Psoas muscle (tissue), 8 donors: Measurements from ENCODE around the gene PCNA. TPM values are rescaled to one million over a fixed set of nuclear protein-coding genes. Genes with fewer than 3 reads are reported as not detected.

ENCODE experiments used
- ATAC-seq, 4 donors: fragments of 200-7000 bp; cut with Tn5 transposase; one replicate each; pipeline ENCODE4 v1.9.1; 2020; ENCODE audit warnings: moderate library complexity in 3 of 4, mild to moderate bottlenecking in 2 of 4
- DNase-seq, 2 donors: peaks; one replicate each; pipeline ENCODE4 v3.0.0-alpha.2; 2020
- H3K27ac ChIP-seq: fragments of 200-600 bp; one replicate; pipeline ENCODE4 v1.8.0; 2022
- H3K27me3 ChIP-seq, 3 donors: fragments of 200-600 bp in 1 of 3; one replicate each; pipeline versions ENCODE4 v1.6.1 to v1.8.0; 2013 to 2022; ENCODE audit warnings: low read length in 2 of 3, mild to moderate bottlenecking in 2 of 3, moderate library complexity in 1 of 3; ENCODE audit not compliant: insufficient read depth in 3 of 3
- H3K36me3 ChIP-seq, 2 donors: fragments of 200-600 bp in 1 of 2; one replicate each; pipeline versions ENCODE4 v1.6.1 to v1.8.0; 2013 to 2022; ENCODE audit warnings: low read depth in 1 of 2, mild to moderate bottlenecking in 1 of 2, moderate library complexity in 1 of 2; ENCODE audit not compliant: insufficient read depth in 1 of 2
- H3K4me1 ChIP-seq: fragments of 200-600 bp; one replicate; pipeline ENCODE4 v1.8.0; 2022
- H3K4me3 ChIP-seq: fragments of 200-600 bp; one replicate; pipeline ENCODE4 v1.8.0; 2022; ENCODE audit warnings: mild to moderate bottlenecking
- H3K9me3 ChIP-seq: fragments of 200-600 bp; one replicate; pipeline ENCODE4 v1.8.0; 2022
- WGBS, 3 donors: extraction: QIAGEN DNeasy Blood & Tissue Kit; methylation state at CpG; one replicate each; pipeline versions ENCODE4 v1.1.6 to v1.1.7; 2013; 5-methylcytosine and 5-hydroxymethylcytosine counted together
- intact Hi-C, 2 donors: fragments of 100-400 bp; cut with DNase I; formaldehyde crosslinking; loops; one replicate each; pipeline versions ENCODE4 v1.11.0 to v1.14.2; 2022
- polyA plus RNA-seq, 3 donors: library from polyadenylated mRNA; stranded (reverse); fragments of 200-250 nt; gene quantifications; one replicate each; pipeline ENCODE4 v1.2.3, GENCODE V29; 2013
- total RNA-seq, 4 donors: library from RNA; stranded (reverse); fragmentation: NEBNext Ultra II Directional in 2 of 4; extraction: Animal tissue kit (Norgen Biotek cat#: 25700) in 2 of 4; gene quantifications; one replicate each; pipeline versions ENCODE4 v1.2.1 to v1.2.4, GENCODE V29; 2021 to 2023
- TF ChIP-seq, protein P1 (sequence below): fragments of 200-600 bp; IDR thresholded peaks from one replicate; pipeline ENCODE4 v1.8.0; 2022; ENCODE audit warnings: antibody characterized with exemption
- donor health status: healthy with polysubstance abuse.
- donor health status: DM: no; HTN: no; CAD: no; lungs with moderate emphysema.
- donor health status: Bipolar disorder and iron deficiency.
- donor health status: healthy.
- donor health status: DM: yes; HTN: yes; CAD: no.
- donor health status: DM: no; HTN: no; CAD: no.
- donor health status: DM: no; HTN: no; CAD: no.
- donor health status: DM: yes; HTN: yes; CAD: no.

Gene PCNA
- total and polyA plus RNA-seq, 7 donors, result 13.2 to 53.0 (median 19.1) TPM

DNA sequence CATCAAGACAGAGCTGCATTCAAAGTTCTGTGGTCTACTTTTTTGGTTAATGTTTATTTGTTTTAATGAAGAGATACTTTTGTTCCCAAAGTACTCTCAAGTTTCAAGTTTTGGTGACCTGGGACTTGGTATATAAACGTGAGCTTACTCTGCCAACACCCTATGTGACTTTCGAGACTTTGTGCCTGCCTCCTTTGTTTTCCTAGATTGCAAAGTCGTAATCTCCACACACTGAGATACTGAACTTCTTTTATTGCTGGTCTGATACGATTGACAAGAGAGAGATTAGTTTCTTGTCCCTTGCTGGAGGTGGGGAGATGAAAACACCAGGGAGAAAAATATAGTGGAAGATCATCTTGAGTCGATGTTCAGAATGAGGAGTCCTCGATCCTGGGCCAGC, 27.9 kb downstream of the PCNA start:
- no peaks in the 10 kb centered on the region for H3K4me1 ChIP-seq
- intact Hi-C loops, result loop anchor here in 1 of 2 donors (10.0 kb wide), 1 partner anchor 487 kb away; no protein-coding TSS in a partner anchor
- 85 to 94% (median 92%) methylated on average over 6 of the region's 6 CpGs for WGBS, 3 donors
- TF ChIP-seq, protein P1, sequence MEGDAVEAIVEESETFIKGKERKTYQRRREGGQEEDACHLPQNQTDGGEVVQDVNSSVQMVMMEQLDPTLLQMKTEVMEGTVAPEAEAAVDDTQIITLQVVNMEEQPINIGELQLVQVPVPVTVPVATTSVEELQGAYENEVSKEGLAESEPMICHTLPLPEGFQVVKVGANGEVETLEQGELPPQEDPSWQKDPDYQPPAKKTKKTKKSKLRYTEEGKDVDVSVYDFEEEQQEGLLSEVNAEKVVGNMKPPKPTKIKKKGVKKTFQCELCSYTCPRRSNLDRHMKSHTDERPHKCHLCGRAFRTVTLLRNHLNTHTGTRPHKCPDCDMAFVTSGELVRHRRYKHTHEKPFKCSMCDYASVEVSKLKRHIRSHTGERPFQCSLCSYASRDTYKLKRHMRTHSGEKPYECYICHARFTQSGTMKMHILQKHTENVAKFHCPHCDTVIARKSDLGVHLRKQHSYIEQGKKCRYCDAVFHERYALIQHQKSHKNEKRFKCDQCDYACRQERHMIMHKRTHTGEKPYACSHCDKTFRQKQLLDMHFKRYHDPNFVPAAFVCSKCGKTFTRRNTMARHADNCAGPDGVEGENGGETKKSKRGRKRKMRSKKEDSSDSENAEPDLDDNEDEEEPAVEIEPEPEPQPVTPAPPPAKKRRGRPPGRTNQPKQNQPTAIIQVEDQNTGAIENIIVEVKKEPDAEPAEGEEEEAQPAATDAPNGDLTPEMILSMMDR, result no peak
- no peak for ATAC-seq
- no peak overlapping the region for H3K27ac ChIP-seq
- no peak for DNase-seq
- H3K36me3 ChIP-seq, result peaks cover 3 to 21% of the 10 kb centered on the region in 2 donors
- H3K4me3 ChIP-seq, result no peak overlapping the region
- no peaks in the 10 kb centered on the region for H3K27me3 ChIP-seq
- H3K9me3 ChIP-seq, result no peaks in the 10 kb centered on the region

- intact Hi-C loops, result loop anchor here in 1 of 2 donors (10.0 kb wide), 1 partner anchor 485 kb away; no protein-coding TSS in a partner anchor
- H3K9me3 ChIP-seq, result no peaks in the 10 kb centered on the region
- H3K36me3 ChIP-seq, result peaks cover 0 to 9% of the 10 kb centered on the region in 2 donors
- H3K27ac ChIP-seq, result no peak overlapping the region
- no peak for DNase-seq
- no peaks in the 10 kb centered on the region for H3K4me1 ChIP-seq
- WGBS, 3 donors, result 54 to 68% (median 66%) methylated on average over 4 of the region's 4 CpGs
- no peaks in the 10 kb centered on the region for H3K27me3 ChIP-seq
- no peak overlapping the region for H3K4me3 ChIP-seq
- peak in 2 of 4 donors; percentile 27 to 32 for ATAC-seq
- TF ChIP-seq, protein P1, result no peak
Observed at GRCh38 chr20:5090191-5090590, 29.6 kb downstream of the PCNA start.

- Histone ChIP-seq H3K36me3 (peaks cover 0 to 9% of the 10 kb centered on the region in 2 donors), H3K27me3 (no peaks in the 10 kb centered on the region), H3K4me1 (no peaks in the 10 kb centered on the region), H3K4me3 (no peak overlapping the region), H3K27ac (no peak overlapping the region), H3K9me3 (no peaks in the 10 kb centered on the region)
- intact Hi-C loops, result no loop called here
- TF ChIP-seq, protein P1, result no peak
- ATAC-seq, result no peak
- 69 to 89% (median 88%) methylated on average over 3 of the region's 3 CpGs for WGBS, 3 donors
- DNase-seq, result no peak
Observed at GRCh38 chr20:5088688-5089087, 31.1 kb downstream of the PCNA start.

GRCh38 chr20:5085380-5085779, 34.4 kb downstream of the PCNA start:
- Histone ChIP-seq H3K27me3 (no peaks in the 10 kb centered on the region), H3K36me3 (no peaks in the 10 kb centered on the region), H3K4me1 (no peaks in the 10 kb centered on the region), H3K27ac (no peak overlapping the region), H3K9me3 (no peaks in the 10 kb centered on the region), H3K4me3 (no peak overlapping the region)
- intact Hi-C loops, result no loop called here
- DNase-seq (no peak), ATAC-seq (no peak)
- WGBS, 3 donors, result 60 to 75% (median 67%) methylated on average over 4 of the region's 4 CpGs
- TF ChIP-seq, protein P1, result no peak

GRCh38 chr20:5080384-5080877, 39.3 kb downstream of the PCNA start:
- peak; percentile 67 to 74 for DNase-seq
- Histone ChIP-seq H3K4me1 (no peaks in the 10 kb centered on the region), H3K4me3 (no peak overlapping the region), H3K27ac (peak overlapping the region; percentile 1), H3K9me3 (no peaks in the 10 kb centered on the region), H3K27me3 (no peaks in the 10 kb centered on the region), H3K36me3 (no peaks in the 10 kb centered on the region)
- TF ChIP-seq, protein P1, result no peak
- WGBS, 3 donors, result 73 to 93% (median 84%) methylated on average over 10 of the region's 10 CpGs
- peak; percentile 44 to 71 (median 60) for ATAC-seq
- intact Hi-C loops, result no loop called here
